Measurements from ENCODE around the gene FILIP1.
A peak's percentile ranks its signal among the peaks of the same experiment; 100 is the strongest.

FILIP1 gene

GRCh38 chr6:75285283-75285639, 208.3 kb downstream of the FILIP1 start:
- DNase-seq: no peak

GRCh38 chr6:75284632-75285282, 208.8 kb downstream of the FILIP1 start, which contains the start of gene TMEM30A:
Gene TMEM30A, minus strand, starts transcription at chr6:75284792. Its CDS starts 154 bp downstream, at chr6:75284638.
- DNase-seq: peak; percentile 98

- no peak for DNase-seq
Measured at GRCh38 chr6:75283907-75284631, 209.5 kb downstream of the FILIP1 start.

- no peak for DNase-seq
Measured at GRCh38 chr6:75282706-75283105, 210.9 kb downstream of the FILIP1 start.

- no peak for DNase-seq
Measured at GRCh38 chr6:75281653-75282052, 211.9 kb downstream of the FILIP1 start.

GRCh38 chr6:75280131-75280855, 213.3 kb downstream of the FILIP1 start:
- no peak for DNase-seq

- no peak for DNase-seq
Measured at GRCh38 chr6:75279418-75279817, 214.2 kb downstream of the FILIP1 start.

GRCh38 chr6:75278474-75279077, 215.0 kb downstream of the FILIP1 start:
- no peak for DNase-seq

GRCh38 chr6:75275067-75275466, 218.5 kb downstream of the FILIP1 start:
- DNase-seq: no peak

GRCh38 chr6:75273009-75273408, 220.6 kb downstream of the FILIP1 start:
- no peak for DNase-seq

GRCh38 chr6:75272145-75272840, 221.3 kb downstream of the FILIP1 start:
- no peak for DNase-seq

- DNase-seq: no peak
Measured at GRCh38 chr6:75268988-75269354, 224.6 kb downstream of the FILIP1 start.

- DNase-seq: no peak
Measured at GRCh38 chr6:75268121-75268987, 225.2 kb downstream of the FILIP1 start.

GRCh38 chr6:75267461-75267860, 226.1 kb downstream of the FILIP1 start:
- DNase-seq: no peak

GRCh38 chr6:75266716-75267291, 226.8 kb downstream of the FILIP1 start:
- no peak for DNase-seq

GRCh38 chr6:75263401-75263750, 230.2 kb downstream of the FILIP1 start:
- DNase-seq: no peak

- DNase-seq: no peak
Measured at GRCh38 chr6:75262716-75263400, 230.7 kb downstream of the FILIP1 start.

GRCh38 chr6:75261299-75261698, 232.3 kb downstream of the FILIP1 start:
- no peak for DNase-seq

- DNase-seq: no peak
Measured at GRCh38 chr6:75257343-75258087, 236.1 kb downstream of the FILIP1 start.

GRCh38 chr6:75250552-75250951, 243.0 kb downstream of the FILIP1 start:
- no peak for DNase-seq

Measured in left hindlimb (tissue), 1 donor.